Measurements from ENCODE around the gene KLK10. TPM values are rescaled to one million over a fixed set of nuclear protein-coding genes. Genes with fewer than 3 reads are reported as not detected.

Gene KLK10
- total RNA-seq, 1 donor: not detected

GRCh38 chr19:51003316-51003715 lies 16.2 kb downstream of the KLK10 start:
- H3K4me3 ChIP-seq (ENCODE audit: low read depth, low read length): no peak overlapping the region
- TF ChIP-seq CTCF (IDR thresholded peaks at IDR 0.05; ENCODE audit: insufficient read depth, low read depth, low read length): no peak
- DNase-seq (ENCODE audit: low read depth): no peak

GRCh38 chr19:51002542-51003311 lies 16.8 kb downstream of the KLK10 start:
- no peak for DNase-seq (ENCODE audit: low read depth)
- H3K4me3 ChIP-seq (ENCODE audit: low read depth, low read length): no peak overlapping the region
- no peak for TF ChIP-seq CTCF (IDR thresholded peaks at IDR 0.05; ENCODE audit: insufficient read depth, low read depth, low read length)

- TF ChIP-seq CTCF (IDR thresholded peaks at IDR 0.05; ENCODE audit: insufficient read depth, low read depth, low read length): no peak
- H3K4me3 ChIP-seq (ENCODE audit: low read depth, low read length): no peak overlapping the region
- no peak for DNase-seq (ENCODE audit: low read depth)
These were observed 17.4 kb downstream of the KLK10 start for GRCh38 chr19:51002089-51002532.

DNA sequence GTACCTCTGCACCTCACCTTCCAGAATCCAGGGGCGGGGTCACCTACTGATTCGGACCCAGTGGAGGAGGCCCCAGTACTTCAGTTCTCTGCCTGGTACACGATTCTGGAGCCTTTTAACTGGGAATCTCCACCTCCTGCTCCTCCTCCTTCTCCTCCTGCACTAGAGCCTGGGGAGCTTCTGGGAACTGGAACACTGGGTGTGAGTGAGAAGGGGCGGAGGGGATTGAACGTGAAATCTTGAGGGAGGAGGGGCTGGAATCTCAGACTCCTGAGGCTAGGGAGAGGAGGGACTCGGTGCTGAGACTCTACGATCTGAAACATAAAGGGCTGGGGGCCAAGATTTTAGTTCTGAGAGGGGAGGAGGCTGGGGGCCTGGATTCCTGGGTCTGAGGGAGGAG lies 18.0 kb downstream of the KLK10 start, which contains the start of gene KLK8:
KLK8 (minus strand) TSS at position 90 of the 400 bp plus-strand sequence. CDS start 437 bp downstream, outside the sequence.
- DNase-seq (ENCODE audit: low read depth): no peak
- no peak for TF ChIP-seq CTCF (IDR thresholded peaks at IDR 0.05; ENCODE audit: insufficient read depth, low read depth, low read length)
- H3K4me3 ChIP-seq (ENCODE audit: low read depth, low read length): no peak within 1 kb of the TSS

DNA sequence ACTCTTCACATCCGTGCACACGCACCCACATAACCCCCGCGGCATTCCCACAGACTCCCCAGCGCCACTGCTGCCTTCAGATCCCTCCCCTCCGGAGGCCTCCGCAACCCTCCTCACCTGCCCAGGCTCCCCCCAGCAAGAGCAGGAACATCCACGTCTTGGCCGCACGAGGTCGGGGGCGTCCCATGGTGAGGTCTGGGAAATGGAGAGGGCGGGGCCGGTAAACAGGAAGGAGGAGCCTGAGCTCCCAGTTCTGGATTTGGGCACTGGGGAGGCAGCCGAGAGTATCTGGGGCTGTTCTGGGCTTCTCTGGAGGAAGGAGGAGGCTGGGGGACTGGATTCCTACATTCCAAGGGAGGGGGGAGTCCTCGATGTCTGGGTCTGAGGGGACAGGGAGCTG lies 18.5 kb downstream of the KLK10 start:
- DNase-seq (ENCODE audit: low read depth): no peak
- no peak for TF ChIP-seq CTCF (IDR thresholded peaks at IDR 0.05; ENCODE audit: insufficient read depth, low read depth, low read length)
- H3K4me3 ChIP-seq (ENCODE audit: low read depth, low read length): no peak overlapping the region

DNA sequence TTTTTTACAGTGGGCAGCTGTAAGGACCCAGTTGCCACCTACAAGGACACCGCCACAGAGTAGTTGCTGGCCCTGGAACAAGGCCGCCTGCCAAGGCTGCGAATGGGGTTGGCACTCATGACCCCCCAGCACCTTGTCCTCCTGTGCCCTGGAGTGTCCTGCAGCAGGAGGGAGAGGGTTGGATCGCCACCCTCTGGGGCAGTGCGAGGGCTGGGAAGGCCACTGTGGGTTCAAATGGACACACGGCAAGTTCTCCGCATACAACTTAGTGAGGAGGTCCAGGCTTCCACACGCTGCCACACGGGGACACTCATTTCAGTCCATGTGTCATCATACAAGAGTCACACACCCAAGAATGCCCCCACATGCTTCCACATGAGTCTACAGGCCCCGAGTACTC lies 19.1 kb downstream of the KLK10 start:
- TF ChIP-seq CTCF (IDR thresholded peaks at IDR 0.05; ENCODE audit: insufficient read depth, low read depth, low read length): no peak
- no peak for DNase-seq (ENCODE audit: low read depth)
- H3K4me3 ChIP-seq (ENCODE audit: low read depth, low read length): no peak overlapping the region

Measured in fibroblast of villous mesenchyme (primary cell).